Panc1 (cell line): ENCODE data around the gene HIGD1A.

Source experiments
- POLR2AphosphoS5 ChIP-seq: IDR thresholded peaks from 2 replicates; pipeline ENCODE4 v1.6.1; 2012; ENCODE audit warnings: mild to moderate bottlenecking, low read depth, low read length, moderate library complexity
- SIN3A ChIP-seq: IDR thresholded peaks from 2 replicates; pipeline ENCODE4 v1.6.1; 2012; ENCODE audit warnings: low read depth, mild to moderate bottlenecking, low read length, moderate library complexity, borderline replicate concordance; ENCODE audit not compliant: insufficient read depth
- TCF7L2 ChIP-seq: IDR thresholded peaks from 2 replicates; pipeline ENCODE4 v1.6.1; 2011; ENCODE audit warnings: mild to moderate bottlenecking, low read depth, low read length, inconsistent platforms
- TF ChIP-seq, protein P1 (sequence below): fragments of 450-650 bp; IDR thresholded peaks from 2 replicates; pipeline ENCODE4 v1.5.1; 2017; ENCODE audit warnings: mild to moderate bottlenecking
- TF ChIP-seq, protein P2 (sequence below), 2 experiments: IDR thresholded peaks; 2 replicates each; pipeline ENCODE4 v1.6.1; 2011 to 2012; ENCODE audit warnings: low read depth in 2 of 2, control low read depth in 1 of 2, low read length in 1 of 2, mild to moderate bottlenecking in 1 of 2, moderate library complexity in 1 of 2; ENCODE audit not compliant: insufficient read depth in 1 of 2

DNA sequence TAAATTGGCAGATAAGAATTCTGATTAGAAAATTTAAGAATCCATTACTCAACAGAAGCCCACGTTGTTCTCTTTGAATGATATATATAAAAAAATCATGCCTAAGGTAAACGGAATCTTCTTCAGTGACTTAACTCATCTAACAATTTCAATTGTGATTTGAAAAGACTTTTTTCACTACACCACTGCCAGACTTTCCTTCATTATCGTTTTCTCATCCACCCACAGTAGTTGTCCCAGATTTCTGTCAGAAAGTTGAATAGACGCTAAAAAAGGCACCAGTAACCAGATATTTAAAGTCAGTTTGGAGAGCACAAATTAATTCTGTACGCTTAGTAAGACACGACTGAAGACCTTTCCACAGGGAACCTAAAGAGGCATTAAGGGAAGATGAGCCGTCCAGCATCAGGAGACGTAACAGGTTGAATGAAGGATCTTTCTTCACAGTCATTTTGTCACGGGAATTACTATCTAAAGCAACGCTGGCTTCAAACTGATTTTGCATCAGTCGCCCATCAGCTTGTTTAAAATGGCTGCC, 1.3 kb downstream of the HIGD1A start:
- TF ChIP-seq, protein P1, sequence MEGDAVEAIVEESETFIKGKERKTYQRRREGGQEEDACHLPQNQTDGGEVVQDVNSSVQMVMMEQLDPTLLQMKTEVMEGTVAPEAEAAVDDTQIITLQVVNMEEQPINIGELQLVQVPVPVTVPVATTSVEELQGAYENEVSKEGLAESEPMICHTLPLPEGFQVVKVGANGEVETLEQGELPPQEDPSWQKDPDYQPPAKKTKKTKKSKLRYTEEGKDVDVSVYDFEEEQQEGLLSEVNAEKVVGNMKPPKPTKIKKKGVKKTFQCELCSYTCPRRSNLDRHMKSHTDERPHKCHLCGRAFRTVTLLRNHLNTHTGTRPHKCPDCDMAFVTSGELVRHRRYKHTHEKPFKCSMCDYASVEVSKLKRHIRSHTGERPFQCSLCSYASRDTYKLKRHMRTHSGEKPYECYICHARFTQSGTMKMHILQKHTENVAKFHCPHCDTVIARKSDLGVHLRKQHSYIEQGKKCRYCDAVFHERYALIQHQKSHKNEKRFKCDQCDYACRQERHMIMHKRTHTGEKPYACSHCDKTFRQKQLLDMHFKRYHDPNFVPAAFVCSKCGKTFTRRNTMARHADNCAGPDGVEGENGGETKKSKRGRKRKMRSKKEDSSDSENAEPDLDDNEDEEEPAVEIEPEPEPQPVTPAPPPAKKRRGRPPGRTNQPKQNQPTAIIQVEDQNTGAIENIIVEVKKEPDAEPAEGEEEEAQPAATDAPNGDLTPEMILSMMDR: no peak
- TF ChIP-seq, protein P2, sequence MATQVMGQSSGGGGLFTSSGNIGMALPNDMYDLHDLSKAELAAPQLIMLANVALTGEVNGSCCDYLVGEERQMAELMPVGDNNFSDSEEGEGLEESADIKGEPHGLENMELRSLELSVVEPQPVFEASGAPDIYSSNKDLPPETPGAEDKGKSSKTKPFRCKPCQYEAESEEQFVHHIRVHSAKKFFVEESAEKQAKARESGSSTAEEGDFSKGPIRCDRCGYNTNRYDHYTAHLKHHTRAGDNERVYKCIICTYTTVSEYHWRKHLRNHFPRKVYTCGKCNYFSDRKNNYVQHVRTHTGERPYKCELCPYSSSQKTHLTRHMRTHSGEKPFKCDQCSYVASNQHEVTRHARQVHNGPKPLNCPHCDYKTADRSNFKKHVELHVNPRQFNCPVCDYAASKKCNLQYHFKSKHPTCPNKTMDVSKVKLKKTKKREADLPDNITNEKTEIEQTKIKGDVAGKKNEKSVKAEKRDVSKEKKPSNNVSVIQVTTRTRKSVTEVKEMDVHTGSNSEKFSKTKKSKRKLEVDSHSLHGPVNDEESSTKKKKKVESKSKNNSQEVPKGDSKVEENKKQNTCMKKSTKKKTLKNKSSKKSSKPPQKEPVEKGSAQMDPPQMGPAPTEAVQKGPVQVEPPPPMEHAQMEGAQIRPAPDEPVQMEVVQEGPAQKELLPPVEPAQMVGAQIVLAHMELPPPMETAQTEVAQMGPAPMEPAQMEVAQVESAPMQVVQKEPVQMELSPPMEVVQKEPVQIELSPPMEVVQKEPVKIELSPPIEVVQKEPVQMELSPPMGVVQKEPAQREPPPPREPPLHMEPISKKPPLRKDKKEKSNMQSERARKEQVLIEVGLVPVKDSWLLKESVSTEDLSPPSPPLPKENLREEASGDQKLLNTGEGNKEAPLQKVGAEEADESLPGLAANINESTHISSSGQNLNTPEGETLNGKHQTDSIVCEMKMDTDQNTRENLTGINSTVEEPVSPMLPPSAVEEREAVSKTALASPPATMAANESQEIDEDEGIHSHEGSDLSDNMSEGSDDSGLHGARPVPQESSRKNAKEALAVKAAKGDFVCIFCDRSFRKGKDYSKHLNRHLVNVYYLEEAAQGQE (IDR thresholded peaks at IDR 0.05; ENCODE audit: insufficient read depth in 1 of 2, low read depth in 2 of 2, low read length in 1 of 2): no peak
- TF ChIP-seq POLR2AphosphoS5 (no peak), SIN3A (no peak), TCF7L2 (no peak)
